AG04449 (cell line): Measurements from ENCODE around the gene ZSCAN5C.
"Not testable (repeated sequence)": the region's sequence is repeated elsewhere in the genome, so short reads cannot be mapped to it uniquely, and the experiment has no call there.

Source experiments
- CTCF ChIA-PET: fragments of 350-600 bp; formaldehyde crosslinking; extraction: SDS; loops from one replicate; lab custom pipeline; 2021; ENCODE audit warnings: antibody characterized with exemption; lab: Yijun Ruan, JAX
- POLR2A ChIA-PET: fragments of 400-600, 350-600 bp; formaldehyde crosslinking; extraction: SDS; loops from one replicate; lab custom pipeline; 2020; ENCODE audit warnings: antibody characterized with exemption, inconsistent platforms; lab: Yijun Ruan, JAX
- DNase-seq: peaks from one replicate; pipeline ENCODE4 v3.0.0-alpha.2; 2010; ENCODE audit warnings: low read depth, low spot score
- H3K4me3 ChIP-seq: 2 replicates; pipeline ENCODE4 v1.5.1; 2011; ENCODE audit warnings: low read depth, mild to moderate bottlenecking, control low read depth, low read length
- CTCF ChIP-seq: IDR thresholded peaks from one replicate; pipeline ENCODE4 v1.5.1; 2011; ENCODE audit warnings: mild to moderate bottlenecking, moderate library complexity, low read length, control low read depth, inconsistent platforms; ENCODE audit not compliant: insufficient read depth; ENCODE audit errors: missing control alignments

Gene ZSCAN5C

GRCh38 chr19:56177564-56178243 lies 24.4 kb upstream of the ZSCAN5C start:
- DNase-seq: no peak
- H3K4me3 ChIP-seq: no peak overlapping the region
- ChIA-PET CTCF (interaction anchor here (1.2 to 2.9 kb wide), 3 partner anchors 76 to 101 kb away, joined by 5 to 15 read pairs (median 5); no protein-coding TSS in a partner anchor), POLR2A (no interaction called here)
- TF ChIP-seq CTCF: no peak

GRCh38 chr19:56189785-56190184 lies 12.3 kb upstream of the ZSCAN5C start:
- H3K4me3 ChIP-seq: no peak overlapping the region
- no peak for DNase-seq
- CTCF ChIA-PET: interaction anchor here (1.9 kb wide), 1 partner anchor 113 kb away, joined by 4 read pairs; no protein-coding TSS in a partner anchor
- TF ChIP-seq CTCF: no peak
- POLR2A ChIA-PET: no interaction called here

DNA sequence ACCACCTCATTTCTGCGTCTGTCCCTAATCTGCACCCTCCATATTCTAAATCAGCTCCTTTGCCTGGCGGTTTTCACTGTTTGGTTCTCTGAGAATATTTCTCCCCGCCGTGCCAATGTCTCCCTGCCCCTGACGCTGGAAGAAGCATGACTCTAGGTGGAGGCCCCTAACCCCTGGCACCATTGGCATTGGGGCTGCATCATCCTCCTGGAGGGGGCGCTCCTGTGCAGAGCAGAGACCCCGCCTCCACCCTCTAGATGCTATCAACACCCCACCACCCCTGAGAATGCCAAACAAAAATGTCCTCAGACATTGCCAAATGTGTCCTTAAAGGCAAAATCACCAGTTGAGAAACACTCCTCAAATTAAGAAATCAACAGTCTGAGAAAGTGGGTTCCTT lies 11.0 kb upstream of the ZSCAN5C start:
- no peak for DNase-seq
- ChIA-PET CTCF (no interaction called here), POLR2A (no interaction called here)
- no peak for TF ChIP-seq CTCF
- H3K4me3 ChIP-seq: no peak overlapping the region

DNA sequence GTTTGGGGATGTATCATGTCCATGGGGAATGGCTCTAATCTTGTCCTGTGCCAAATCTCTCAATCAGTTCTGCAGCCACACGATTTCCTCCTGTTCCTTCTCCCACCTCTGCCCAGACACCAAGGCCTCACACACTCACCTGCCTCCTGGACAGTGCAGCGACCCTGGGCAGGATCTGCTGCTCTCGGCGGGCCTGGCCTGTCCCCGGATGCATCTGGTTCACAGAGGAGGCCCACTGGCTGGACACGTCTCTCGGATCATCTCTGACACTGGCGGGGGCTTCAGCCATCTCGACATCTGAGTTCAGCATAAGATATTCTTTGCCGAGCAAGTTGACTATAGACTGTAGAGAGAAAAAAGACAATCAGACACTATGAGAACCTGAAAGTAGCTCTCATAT lies 10.4 kb upstream of the ZSCAN5C start:
- CTCF ChIA-PET: no interaction called here
- POLR2A ChIA-PET: no interaction called here
- DNase-seq: no peak
- TF ChIP-seq CTCF: no peak
- H3K4me3 ChIP-seq: no peak overlapping the region

DNA sequence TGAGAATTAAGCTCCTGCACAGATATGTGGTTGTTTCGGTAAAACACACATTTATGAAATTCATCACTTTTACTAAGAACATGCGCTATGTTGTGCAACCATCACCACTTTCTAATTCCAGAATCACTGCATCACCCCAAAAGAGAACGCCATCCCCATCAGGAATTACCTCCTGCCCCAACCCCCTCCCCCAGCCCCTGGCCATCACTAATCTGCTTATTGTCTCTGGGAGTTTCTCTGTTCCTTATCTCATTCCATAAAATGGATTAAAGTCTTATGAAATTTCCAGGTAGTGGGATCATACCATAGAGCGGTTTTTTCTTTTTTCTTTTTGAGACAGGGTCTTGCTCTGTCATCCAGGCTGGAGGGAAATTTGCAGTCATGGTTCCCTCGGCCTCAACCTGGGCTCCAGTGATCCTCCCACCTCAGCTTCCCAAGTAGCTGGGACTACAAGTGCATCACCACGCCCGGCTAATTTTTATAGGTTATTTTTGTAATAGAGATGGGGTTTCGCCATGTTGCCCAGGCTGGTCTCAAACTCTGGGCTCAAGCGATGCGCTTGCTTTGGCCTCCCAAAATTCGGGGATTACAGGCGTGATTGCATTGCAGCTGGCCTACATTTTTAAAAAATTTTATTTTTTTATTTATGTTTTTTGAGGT lies 8.0 kb upstream of the ZSCAN5C start:
- ChIA-PET POLR2A (no interaction called here), CTCF (no interaction called here)
- no peak for TF ChIP-seq CTCF
- no peak for DNase-seq
- H3K4me3 ChIP-seq: no peak overlapping the region

- CTCF ChIA-PET, POLR2A ChIA-PET, DNase-seq, H3K4me3 ChIP-seq: not testable (repeated sequence)
These were observed 4.4 kb upstream of the ZSCAN5C start, which contains the start of gene ZSCAN5B for GRCh38 chr19:56197646-56198045. ZSCAN5B (minus strand) TSS chr19:56197783; CDS start chr19:56193052, 4,731 bp downstream.

GRCh38 chr19:56199687-56200086 lies 2.4 kb upstream of the ZSCAN5C start:
- TF ChIP-seq CTCF: no peak
- POLR2A ChIA-PET: no interaction called here
- CTCF ChIA-PET: no interaction called here
- DNase-seq: no peak
- no peak overlapping the region for H3K4me3 ChIP-seq

- H3K4me3 ChIP-seq, POLR2A ChIA-PET, CTCF ChIA-PET, DNase-seq: not testable (repeated sequence)
These were observed 5.5 kb downstream of the ZSCAN5C start for GRCh38 chr19:56207581-56207980.
